K562 (cell line): ENCODE data around the gene COL26A1. TPM values are rescaled to one million over a fixed set of nuclear protein-coding genes. Genes with fewer than 3 reads are reported as not detected.

Experiments
- ARID1B ChIP-seq: fragments of 450-650 bp; IDR thresholded peaks from 2 replicates; pipeline ENCODE4 v1.6.1; 2016; ENCODE audit warnings: antibody characterized with exemption, mild to moderate bottlenecking, inconsistent platforms
- CTCFL ChIP-seq: IDR thresholded peaks from 2 replicates; pipeline ENCODE4 v1.6.1; 2011; ENCODE audit warnings: borderline replicate concordance, low read depth, mild to moderate bottlenecking, moderate library complexity, low read length; ENCODE audit not compliant: insufficient read depth, poor library complexity, severe bottlenecking
- GMEB1 ChIP-seq: fragments of 250-450 bp; sonication (Bioruptor Pico); IDR thresholded peaks from 2 replicates; pipeline ENCODE4 v1.4.0; 2020; ENCODE audit warnings: mild to moderate bottlenecking
- HDAC8 ChIP-seq: fragments of 450-650 bp; IDR thresholded peaks from 2 replicates; pipeline ENCODE4 v1.6.1; 2016; ENCODE audit warnings: mild to moderate bottlenecking, missing genetic modification characterization, moderate library complexity, missing compliant biosample characterization
- RBM25 ChIP-seq: fragments of 200-400 bp; formaldehyde crosslinking; IDR thresholded peaks from 2 replicates; pipeline ENCODE4 v1.6.1; 2018; ENCODE audit warnings: low read length, low read depth, moderate library complexity; ENCODE audit not compliant: severe bottlenecking
- ZFP36 ChIP-seq: fragments of 150-350 bp; IDR thresholded peaks from 2 replicates; pipeline ENCODE4 v1.6.1; 2018; ENCODE audit warnings: low read length, low read depth; ENCODE audit not compliant: partially characterized antibody
- ZFP91 ChIP-seq: sonication (generic); formaldehyde crosslinking; IDR thresholded peaks from 2 replicates; pipeline ENCODE4 v1.8.0; 2022; ENCODE audit warnings: mild to moderate bottlenecking, missing genetic modification reagents
- ZNF3 ChIP-seq: fragments of 250-450 bp; sonication (Bioruptor Pico); IDR thresholded peaks from 2 replicates; pipeline ENCODE4 v1.5.0; 2021; ENCODE audit warnings: mild to moderate bottlenecking, moderate library complexity
- ZNF324 ChIP-seq: fragments of 250-450 bp; sonication (Bioruptor Pico); IDR thresholded peaks from 2 replicates; pipeline ENCODE4 v1.4.0; 2020; ENCODE audit warnings: mild to moderate bottlenecking
- ZNF436 ChIP-seq: fragments of 250-450, 450-650 bp; sonication (Bioruptor Pico); formaldehyde crosslinking; IDR thresholded peaks from 2 replicates; pipeline ENCODE4 v1.7.0; 2020; ENCODE audit warnings: mild to moderate bottlenecking
- ZNF75A ChIP-seq: fragments of 450-650 bp; formaldehyde crosslinking; IDR thresholded peaks from 2 replicates; pipeline ENCODE4 v1.4.0; 2020; ENCODE audit warnings: mild to moderate bottlenecking
- ZNF785 ChIP-seq: fragments of 250-450 bp; sonication (Bioruptor Pico); IDR thresholded peaks from 2 replicates; pipeline ENCODE4 v1.4.0; 2020; ENCODE audit warnings: mild to moderate bottlenecking
- ZNF79 ChIP-seq: fragments of 250-450 bp; sonication (Bioruptor Pico); IDR thresholded peaks from 2 replicates; pipeline ENCODE4 v1.4.0; 2020; ENCODE audit warnings: low read depth, mild to moderate bottlenecking, moderate library complexity
- polyA plus RNA-seq, 8 experiments: library from polyadenylated mRNA; depleted of rRNA in 4 of 8; stranded (reverse) in 5 of 8; unstranded in 3 of 8; fragments of >200 nt; fragmentation: Nextera tagmentation in 2 of 8; fragmentation: Illumina TruSeq in 1 of 8; extraction: Ambion mirVana in 2 of 8; extraction: Trizol in 1 of 8; gene quantifications; 2 replicates each; pipeline versions ENCODE4 v1.2.1 to v1.2.3, GENCODE V29; 2011 to 2014; ENCODE audit warnings: inconsistent platforms in 1 of 8, missing spikeins in 1 of 8
- total RNA-seq, 7 experiments: library from RNA; depleted of rRNA in 6 of 7; stranded (reverse); fragments of >200 nt in 6 of 7; fragmentation: Illumina TruSeq in 2 of 7; extraction: Trizol in 2 of 7; gene quantifications; 2 replicates each; pipeline versions ENCODE4 v1.2.1 to v1.2.3, GENCODE V29; 2011 to 2021; ENCODE audit warnings: low replicate concordance in 1 of 7
- TF ChIP-seq, protein P1 (sequence below): fragments of 450-650 bp; IDR thresholded peaks from 2 replicates; pipeline ENCODE4 v1.6.1; 2017; ENCODE audit warnings: antibody characterized with exemption, mild to moderate bottlenecking

The COL26A1 gene
- total and polyA plus RNA-seq, 9 of the 15 experiments (the other 6 are each of a cell fraction or from before 2014, with no cell fraction given), result 0.04 to 0.39 (median 0.07) TPM; not detected in 5

GRCh38 chr7:101550641-101551541 lies 188.2 kb downstream of the COL26A1 start (continued):
- TF ChIP-seq CTCFL, result no peak
- TF ChIP-seq RBM25, result peak; percentile 67
- no peak for TF ChIP-seq ZNF436 (CRISPR knock-in tag)
- TF ChIP-seq HDAC8 (tag), result no peak
- TF ChIP-seq, protein P1, sequence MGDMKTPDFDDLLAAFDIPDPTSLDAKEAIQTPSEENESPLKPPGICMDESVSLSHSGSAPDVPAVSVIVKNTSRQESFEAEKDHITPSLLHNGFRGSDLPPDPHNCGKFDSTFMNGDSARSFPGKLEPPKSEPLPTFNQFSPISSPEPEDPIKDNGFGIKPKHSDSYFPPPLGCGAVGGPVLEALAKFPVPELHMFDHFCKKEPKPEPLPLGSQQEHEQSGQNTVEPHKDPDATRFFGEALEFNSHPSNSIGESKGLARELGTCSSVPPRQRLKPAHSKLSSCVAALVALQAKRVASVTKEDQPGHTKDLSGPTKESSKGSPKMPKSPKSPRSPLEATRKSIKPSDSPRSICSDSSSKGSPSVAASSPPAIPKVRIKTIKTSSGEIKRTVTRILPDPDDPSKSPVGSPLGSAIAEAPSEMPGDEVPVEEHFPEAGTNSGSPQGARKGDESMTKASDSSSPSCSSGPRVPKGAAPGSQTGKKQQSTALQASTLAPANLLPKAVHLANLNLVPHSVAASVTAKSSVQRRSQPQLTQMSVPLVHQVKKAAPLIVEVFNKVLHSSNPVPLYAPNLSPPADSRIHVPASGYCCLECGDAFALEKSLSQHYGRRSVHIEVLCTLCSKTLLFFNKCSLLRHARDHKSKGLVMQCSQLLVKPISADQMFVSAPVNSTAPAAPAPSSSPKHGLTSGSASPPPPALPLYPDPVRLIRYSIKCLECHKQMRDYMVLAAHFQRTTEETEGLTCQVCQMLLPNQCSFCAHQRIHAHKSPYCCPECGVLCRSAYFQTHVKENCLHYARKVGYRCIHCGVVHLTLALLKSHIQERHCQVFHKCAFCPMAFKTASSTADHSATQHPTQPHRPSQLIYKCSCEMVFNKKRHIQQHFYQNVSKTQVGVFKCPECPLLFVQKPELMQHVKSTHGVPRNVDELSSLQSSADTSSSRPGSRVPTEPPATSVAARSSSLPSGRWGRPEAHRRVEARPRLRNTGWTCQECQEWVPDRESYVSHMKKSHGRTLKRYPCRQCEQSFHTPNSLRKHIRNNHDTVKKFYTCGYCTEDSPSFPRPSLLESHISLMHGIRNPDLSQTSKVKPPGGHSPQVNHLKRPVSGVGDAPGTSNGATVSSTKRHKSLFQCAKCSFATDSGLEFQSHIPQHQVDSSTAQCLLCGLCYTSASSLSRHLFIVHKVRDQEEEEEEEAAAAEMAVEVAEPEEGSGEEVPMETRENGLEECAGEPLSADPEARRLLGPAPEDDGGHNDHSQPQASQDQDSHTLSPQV, result no peak
- TF ChIP-seq ZFP36, result no peak
- no peak for TF ChIP-seq ARID1B
- no peak for TF ChIP-seq ZFP91
- no peak for TF ChIP-seq ZNF324 (CRISPR knock-in tag)
- no peak for TF ChIP-seq ZNF75A (CRISPR knock-in tag)
- no peak for TF ChIP-seq GMEB1 (CRISPR knock-in tag)
- no peak for TF ChIP-seq ZNF3 (CRISPR knock-in tag)
- no peak for TF ChIP-seq ZNF785 (CRISPR knock-in tag)
- no peak for TF ChIP-seq ZNF79 (CRISPR knock-in tag)
